Mucosa of gallbladder (tissue), 1 donor: ENCODE data around the gene KISS1R. TPM values are rescaled to one million over a fixed set of nuclear protein-coding genes. Genes with fewer than 3 reads are reported as not detected.

Experiments used
- DNase-seq: peaks from one replicate; pipeline ENCODE4 v3.0.0-alpha.2; 2020; ENCODE audit warnings: low spot score
- total RNA-seq: library from RNA; stranded (reverse); gene quantifications from one replicate; pipeline ENCODE4 v1.2.1, GENCODE V29; 2021
- donor health status: DM: no; HTN: no; CAD: no.

Gene KISS1R
- total RNA-seq, 1 donor from 2014 or later = 0.17 TPM

DNA sequence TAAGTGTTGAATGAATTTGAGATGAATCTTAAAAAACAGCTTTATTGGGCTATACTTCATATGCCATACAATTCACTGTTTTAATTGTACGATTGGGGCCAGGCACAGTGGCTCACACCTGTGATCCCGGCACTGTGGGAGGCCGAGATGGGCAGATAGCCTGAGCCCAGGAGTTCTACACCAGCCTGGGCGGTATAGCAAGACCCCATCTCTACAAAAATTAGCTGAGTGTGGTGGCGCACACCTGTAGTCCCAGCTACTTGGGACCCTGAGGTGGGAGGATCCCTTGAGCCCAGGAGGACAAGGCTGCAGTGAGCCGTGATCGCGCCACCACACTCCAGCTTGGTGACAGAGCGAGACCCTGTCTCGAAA is 19.0 kb downstream of the KISS1R start:
- no peak for DNase-seq

DNA sequence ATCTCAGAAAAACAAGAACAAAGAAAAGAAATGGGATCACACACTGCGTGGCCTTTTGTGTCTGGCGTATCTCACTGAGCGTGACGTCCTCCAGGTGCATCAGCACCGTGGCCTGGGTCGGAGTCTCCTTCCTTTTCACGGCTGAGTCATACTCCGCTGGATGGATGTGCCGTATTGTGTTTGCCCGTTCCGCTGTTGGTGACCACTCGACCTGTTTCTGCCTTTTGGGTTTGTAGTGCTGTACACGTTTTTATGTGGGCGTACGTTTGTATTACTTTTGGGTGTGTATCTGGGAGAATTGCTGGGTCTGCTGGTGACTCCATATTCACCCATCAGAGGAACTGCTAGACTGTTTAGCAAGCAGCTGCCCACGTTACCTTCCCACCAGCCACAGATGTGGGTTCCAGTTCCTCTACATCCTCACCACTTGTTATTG is 20.1 kb downstream of the KISS1R start:
- no peak for DNase-seq

DNA sequence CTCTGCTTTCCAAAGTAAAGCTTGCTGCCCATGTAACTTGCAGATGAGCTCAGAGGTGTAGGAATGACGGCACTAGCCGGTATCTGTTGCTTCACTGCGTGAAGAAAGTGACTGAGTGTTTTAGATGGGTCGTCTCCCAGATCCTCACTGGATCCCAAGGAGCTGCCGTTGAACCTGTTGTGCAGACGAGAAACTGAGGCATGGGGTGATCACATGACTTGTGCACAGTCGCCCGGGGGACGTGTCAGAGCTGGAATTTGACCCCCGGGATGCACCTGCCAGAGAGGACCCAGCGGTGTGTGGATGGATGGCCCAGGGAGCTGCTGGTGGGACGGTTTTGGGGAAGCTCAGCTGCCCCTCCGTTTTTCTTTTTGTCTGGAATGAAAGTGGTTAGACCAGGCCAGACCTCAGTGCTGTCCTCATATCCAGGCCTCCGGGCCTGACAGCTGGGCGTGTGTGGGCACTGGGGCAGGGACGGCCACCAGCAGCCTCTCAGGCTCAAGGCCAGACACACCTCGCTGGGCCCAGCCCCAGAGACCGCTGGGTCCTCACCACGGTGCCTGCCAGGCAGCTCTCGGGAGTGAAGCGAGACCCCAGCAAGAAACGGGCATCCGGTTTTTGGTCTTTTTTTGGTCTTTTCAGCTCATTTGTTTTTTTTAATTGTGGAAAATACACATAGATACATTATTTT is 21.2 kb downstream of the KISS1R start:
- DNase-seq = no peak

DNA sequence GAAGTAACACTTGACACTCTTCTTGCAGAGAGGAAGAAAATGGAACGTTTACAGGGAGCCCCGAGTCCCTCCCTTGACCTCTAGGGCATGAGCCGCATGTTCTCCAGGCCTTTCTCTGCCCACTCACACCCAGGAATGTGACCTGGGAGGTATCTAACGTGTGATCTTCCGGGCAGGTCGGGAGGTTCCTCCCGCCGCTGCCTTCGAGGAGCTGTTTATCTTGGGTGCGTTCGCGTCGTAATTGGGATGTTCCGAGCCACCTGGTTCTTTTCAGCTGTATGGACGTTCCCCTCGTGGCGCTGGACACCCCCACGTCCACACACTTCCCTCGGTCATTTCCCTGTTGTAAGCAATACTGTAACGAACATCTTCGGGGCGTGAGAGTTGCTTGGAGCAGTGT is 22.3 kb downstream of the KISS1R start:
- no peak for DNase-seq

DNA sequence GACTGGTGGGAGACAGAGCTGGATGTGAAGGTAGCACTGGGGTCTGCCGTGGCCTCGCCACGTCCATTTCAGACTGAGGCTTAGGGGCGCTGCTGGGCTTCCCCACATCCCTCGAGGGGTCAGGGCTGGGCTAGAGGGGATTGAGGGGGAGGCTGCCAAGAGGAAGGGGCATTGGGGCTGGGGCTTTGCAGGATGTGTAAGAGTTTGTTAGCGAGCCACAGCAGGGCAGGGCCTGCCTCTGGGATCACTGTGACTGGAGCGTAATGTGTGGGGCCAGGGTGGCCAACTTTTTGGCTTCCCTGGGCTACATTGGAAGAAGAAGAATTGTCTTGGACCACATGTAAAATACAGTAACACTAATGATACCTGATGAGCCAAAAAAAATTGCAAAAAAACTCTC is 22.8 kb downstream of the KISS1R start:
- no peak for DNase-seq

DNA sequence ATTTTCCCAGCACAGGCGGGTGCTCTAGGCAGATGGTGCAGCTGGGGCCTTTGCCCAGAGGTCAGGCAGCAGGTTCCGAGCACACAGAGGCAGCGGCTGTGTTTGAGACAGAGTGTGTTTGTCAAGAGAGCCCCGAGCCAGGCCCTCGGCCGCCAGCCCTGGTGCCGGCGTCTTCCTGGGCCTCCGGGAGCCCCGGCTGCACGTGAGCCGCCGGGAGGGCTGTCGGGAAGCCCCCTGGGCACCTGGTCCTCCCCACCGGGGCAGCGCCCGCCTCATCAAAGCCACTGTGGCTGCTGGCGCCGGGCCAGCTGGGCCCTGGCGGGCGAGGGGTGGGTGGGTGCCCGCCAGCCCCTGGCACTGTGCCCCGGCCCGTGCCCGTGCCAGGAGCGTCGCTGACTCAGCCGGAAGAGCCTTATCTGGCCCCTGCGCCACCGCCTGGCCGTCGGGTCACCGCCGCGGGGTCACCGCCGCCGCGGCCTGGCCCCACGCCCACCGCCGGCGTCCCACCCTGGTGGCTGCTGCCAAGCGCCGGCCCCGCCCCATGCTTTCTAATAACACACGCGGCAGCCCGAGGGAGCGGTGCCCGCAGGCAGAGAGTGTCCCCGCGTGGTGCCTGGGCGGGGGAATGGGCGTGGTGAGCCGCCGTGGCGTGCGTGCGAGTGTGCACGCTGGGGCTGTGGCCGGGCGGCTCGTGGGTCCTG is 23.6 kb downstream of the KISS1R start:
- peak; percentile 78 for DNase-seq

DNA sequence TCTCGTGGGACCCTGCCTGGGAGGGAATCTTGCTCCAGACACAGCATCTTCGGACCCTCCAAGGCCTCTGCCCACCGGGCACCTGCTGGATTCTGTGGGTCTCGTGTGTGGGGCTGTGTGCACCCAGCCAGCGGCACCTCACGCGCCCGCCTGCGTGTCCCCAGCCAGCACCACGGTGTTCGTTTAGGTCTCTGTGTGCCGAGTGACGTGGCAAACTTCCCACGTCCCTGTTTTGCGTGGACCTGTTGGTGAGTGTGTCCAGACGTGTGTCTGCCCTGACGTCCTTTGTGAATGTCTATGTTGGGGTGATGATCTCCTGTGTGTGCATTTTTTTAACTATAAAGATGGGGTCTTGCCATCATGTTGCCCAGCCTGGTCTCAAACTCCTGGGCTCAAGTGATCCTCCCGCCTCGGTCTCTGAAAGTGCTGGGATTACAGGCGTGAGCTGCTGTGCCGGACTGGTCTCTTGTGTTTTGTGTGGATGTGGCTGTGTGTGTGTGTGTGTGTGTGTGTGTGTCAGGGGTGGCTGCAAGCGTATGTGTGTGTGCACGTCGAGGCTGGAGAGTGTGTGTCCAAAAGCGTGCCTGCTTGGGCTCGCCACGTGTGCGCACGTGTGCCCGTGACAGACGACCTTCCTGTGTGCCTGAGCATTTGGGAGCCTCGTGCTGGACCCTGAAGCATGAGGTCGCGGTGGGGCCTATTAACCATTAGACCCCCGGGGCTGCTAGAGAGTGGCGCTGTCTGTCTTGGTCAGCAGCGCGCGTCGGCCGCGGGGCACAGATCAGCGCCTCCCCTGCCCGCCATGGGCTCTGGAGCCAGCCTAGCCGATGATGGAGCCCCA is 24.4 kb downstream of the KISS1R start:
- no peak for DNase-seq

DNA sequence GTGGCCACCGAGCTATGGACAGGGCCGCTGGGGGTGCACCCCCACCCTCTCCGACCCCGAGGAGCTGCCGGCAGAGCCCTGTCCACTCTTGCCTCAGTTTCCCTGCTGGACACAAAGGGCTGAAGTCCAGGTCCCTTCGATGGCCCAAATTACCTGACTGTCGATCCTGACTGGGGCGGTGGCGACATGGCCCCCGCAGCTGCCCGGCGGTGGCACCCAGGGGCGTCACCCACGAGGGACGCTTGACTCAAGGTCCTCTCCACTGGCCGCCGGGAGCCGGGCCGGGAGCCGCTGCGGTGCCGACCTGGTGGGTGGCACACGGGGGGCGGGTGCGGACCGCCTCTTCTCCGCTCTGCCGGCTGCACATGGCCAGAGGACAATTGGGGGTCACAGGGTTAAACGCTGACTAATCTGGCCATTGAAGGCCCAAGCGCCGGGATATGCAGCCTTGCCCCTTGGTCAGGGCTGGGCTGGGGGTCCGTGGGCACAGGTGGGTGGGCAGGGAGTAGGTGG is 25.1 kb downstream of the KISS1R start:
- DNase-seq = no peak

DNA sequence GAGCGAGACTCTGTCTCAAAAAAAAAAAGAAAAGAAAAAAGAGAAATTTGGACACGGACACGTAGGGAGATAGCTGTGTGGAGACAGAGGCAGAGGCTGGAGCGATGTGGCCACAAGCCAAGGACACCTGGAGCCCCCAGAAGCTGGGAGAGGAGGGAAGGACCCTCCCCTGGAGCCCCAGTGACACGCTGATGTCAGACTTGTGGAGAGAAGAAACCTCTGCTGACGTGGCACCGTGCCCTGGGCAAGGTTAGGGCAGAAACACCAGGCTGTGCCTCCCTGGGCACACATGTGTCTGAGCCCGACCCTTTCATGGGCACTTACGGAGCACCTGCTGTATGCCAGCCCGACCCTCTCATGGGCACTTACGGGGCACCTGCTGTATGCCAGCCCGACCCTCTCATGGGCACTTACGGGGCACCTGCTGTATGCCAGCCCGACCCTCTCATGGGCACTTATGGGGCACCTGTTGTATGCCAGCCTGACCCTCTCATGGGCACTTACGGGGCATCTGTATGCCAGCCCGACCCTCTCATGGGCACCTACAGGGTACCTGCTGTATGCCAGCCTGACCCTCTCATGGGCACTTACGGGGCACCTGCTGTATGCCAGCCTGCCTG is 26.5 kb downstream of the KISS1R start:
- no peak for DNase-seq

DNA sequence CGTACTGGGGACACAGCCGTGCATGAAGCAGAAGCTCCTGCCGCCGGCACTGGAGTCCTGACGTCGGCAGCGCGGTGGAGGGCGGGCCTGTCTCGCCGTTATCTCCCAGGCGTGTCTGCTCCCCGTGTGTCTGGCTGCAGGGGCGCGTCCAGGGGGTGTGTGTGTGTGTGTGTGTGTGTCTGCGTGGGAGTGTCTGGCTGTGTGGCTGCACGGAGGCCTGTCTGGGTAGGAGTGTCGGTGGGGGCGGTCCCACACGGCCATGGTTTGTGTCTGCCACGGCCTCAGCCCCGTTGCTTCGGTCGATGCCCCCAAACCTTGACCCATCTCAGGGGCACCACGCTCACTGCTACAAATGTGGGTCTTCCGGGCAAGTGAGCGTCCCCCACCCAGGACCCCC is 27.0 kb downstream of the KISS1R start:
- peak; percentile 32 for DNase-seq

DNA sequence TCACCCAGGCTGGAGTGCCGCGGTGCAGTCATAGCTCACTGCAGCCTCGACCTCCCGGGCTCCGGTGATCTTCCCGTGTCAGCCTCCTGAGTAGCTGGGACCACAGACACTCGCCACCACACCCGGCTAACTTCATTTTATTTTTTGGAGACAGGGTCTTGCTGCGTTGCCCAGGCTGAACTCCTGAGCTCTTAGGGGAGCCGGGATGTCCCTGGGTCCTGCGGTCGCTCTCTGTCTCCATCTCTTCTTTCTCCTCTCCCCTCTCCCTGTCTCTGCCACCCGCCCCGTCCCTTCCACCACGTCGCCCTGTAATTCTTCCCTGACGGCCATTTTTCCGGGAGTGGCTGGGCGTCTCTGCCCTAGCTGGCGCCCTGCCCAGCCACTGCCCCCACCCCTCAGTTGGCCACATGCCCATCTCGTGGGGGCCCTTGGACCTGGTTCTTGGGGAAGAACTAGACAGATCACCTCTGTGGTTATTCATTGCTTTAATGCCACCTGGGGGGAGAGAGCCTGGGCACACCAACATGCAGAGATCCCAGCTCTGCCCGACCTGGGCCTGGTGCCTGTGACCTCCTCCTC is 27.6 kb downstream of the KISS1R start:
- DNase-seq = no peak

DNA sequence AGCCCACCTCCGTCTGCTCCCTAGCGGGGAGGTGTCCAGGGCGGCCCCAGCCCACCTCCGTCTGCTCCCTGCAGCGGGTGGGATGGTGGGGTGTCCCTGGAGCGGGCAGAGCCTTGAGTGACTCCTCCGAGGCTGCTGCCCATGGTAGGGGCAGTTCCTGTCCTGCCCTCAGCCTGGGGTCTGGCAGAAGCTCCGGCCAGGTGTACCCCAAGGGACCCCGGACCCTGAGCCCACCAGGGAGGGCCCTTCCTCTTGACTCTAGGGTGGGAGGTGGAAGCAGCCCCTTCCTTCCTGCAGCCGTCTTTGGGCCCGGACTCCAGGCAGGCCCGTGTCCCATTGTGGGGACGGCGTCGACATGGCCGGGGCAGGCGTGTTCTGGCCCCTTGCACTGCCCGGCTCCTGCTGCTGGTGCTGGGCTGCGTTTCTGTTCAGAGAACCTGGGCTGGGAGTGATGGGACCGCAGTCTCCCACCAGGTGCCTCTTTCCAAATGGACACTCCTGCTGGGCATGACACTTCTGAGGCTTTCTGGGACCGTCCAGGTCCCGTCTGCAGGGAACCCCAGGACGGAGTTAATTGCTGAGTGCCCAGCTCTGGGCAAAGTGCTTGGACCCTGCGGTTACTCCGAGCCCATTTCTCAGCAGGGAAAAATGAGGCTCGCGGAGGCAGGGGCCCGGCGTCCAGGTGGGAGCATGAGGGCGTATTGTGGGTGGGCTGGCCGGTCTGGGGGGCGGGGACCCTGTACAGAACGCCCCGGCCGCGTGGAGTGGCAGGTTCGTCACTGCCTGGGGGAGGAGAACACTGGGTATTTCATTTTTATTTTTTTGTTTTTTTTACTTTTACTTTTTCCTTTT is 28.5 kb downstream of the KISS1R start:
- no peak for DNase-seq

DNA sequence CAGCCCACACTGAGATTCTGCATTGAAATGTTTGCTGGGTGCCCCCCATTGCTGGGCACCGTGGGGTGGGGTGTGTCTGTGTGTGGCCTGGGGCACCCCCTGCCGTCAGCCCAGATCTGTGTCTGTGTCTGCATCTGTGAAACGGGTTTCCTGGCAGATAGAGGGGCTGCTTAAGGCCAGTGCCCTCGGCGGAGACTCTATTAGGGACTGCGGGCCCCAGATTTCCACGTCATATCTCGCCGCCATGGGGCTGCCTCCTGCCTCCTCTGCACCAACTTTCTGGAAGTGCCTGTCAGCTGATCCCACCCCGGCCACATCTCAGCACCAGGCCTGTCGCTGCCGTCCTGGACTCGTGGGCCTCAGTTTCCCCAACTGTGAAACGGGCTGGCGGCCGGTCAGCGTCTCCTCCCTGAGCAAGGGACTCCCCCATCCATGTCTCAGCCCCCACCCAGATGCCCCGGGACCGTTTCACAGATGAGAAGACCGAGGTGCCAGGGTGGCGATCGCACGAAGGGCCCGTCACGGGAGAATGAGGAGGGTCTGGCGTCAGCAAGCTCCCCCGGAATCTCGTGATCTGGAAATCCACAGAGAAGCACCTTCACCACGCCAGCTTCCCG is 30.1 kb downstream of the KISS1R start:
- no peak for DNase-seq

DNA sequence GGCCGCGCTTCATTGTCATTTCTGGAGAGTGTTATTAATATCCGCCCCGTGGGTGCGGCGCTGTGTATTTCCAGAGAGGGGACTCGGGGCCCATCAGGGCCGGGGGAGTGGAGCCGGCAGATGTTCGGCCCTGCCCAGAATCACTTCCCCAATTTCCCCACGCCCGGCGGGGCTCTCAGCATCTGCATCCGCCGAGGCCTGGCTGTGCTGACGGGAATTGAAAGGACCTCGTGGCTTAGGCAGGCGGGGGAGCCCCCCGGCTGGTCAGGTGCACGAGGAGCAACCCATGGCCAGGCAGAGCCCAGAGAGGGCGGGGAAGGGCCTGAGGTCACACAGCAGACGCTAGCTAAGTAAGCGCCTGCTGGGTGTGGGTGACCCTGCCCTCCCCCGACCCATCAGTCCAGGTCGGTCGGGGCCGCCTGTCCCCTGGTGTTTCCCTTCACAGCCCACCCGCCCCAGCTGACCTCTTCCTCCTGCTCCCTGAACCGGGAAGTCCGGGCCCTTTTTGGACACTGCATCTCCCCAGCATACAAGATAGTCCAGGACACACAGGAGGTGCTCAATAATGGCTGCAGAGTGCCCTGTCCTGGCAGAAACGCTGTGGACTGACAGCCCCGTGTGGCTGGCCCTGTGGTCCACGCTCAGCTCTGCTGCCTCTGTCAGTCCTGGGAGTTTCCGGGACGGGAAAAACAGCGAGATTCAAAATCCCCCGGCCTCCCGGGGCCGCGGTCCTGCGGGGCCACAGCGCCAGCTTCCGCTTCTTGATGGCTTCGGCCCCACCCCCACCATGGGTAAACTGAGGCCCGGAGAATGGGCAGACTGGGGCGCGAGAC is 30.8 kb downstream of the KISS1R start:
- DNase-seq = peak; percentile 64

DNA sequence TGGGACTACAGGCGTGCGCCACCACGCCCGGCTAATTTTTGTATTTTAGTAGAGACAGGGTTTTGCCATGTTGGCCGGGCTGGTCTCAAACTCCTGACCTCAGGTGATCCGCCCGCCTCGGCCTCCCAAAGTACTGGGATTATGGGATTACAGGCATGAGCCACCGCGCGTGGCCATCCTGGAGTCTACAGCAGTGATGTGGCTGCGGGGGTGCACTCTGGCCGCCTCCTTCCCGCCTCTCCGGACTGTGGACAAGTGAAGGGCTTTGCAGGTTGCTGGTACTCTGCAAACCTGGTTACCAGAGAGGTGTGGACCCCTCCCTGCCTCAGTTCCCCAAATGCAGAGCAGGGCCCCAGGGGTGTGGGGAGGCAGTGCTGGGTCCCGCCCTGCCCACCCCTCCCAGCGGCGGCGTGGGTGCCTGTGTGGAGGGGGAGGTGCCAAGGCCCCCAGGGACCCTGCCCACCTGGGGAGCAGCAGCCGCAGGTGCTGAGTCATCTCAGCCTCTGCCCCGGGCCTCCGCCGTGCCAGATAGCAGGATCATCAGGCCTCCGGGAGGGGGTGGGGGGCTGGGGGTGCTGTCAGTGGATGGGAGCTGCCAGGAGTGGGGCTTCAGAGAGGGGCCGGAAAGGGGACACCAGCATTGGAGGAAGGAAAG is 31.8 kb downstream of the KISS1R start:
- DNase-seq = no peak

DNA sequence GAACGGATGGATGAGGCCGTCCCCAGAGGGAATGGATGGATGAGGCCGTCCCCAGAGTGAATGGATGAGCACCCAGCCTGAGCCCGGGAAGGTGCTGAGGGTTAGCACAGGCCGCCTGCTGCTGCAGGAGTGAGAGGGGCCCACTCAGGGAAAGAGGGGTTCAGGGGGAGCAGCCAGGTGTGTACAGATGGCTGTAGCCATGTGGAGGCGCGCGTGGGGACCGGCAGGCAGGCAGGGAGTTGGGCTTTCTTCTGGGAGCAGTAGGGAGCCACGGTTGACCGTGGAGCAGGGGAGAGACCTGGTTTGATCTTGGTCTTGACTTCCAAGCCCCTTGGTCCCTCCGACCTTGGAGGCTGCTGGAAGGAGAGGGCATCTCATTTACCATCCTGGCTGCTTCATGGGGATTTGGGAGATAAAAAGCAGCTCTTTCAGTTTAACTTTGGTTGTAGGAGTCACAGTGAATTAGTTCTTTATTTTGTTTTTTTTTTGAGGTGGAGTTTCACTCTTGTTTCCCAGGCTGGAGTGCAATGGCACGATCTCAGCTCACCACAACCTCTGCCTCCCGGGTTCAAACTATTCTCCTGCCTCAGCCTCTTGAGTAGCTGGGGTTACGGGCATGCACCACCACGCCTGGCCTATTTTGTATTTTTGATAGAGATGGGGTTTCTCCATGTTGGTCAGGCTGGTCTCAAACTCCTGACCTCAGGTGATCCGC is 33.4 kb downstream of the KISS1R start:
- DNase-seq = no peak

DNA sequence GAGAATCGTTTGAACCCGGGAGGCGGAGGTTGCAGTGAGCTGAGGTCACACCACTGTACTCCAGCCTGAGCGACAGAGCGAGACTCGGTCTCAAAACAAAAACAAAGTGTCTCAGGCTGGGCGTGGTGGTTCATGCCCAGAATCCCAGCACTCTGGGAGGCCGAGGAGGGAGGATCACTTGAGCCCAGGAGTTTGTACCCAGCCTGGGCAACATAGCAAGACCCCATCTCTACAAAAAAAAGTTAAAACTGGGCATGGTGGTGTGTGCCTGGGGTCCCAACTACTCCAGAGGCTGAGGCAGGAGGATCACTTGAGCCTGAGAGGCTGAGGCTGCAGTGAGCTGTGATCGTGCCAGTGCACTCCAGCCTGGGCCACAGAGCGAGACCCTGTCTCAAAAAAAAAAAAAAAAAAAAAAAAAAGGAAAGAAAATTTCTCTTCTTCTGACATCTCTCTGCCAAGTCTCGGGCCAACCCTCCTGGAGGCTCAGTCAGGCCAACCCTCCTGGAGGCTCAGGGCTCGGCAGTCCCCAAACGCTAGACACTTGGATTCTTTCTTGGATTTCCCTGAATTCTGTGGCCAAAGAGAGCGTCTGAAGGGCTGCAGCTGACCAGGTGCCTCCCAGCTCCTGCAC is 35.0 kb downstream of the KISS1R start:
- DNase-seq = no peak
